Measurements from ENCODE around the gene OPN4. TPM values are rescaled to one million over a fixed set of nuclear protein-coding genes. Genes with fewer than 3 reads are reported as not detected.

Gene OPN4
- total and polyA plus RNA-seq, 9 of the 15 experiments (the other 6 are each of a cell fraction or from before 2014, with no cell fraction given), result not detected

- H3K27me3 ChIP-seq (ENCODE audit: control insufficient read depth in 2 of 2, insufficient read depth in 2 of 2, low read length in 2 of 2), result no peaks in the 10 kb centered on the region
- no peaks in the 10 kb centered on the region for H3K36me3 ChIP-seq (ENCODE audit: control insufficient read depth, insufficient read depth, low read length)
- ChIA-PET POLR2A (interaction anchor here (0.6 to 1.9 kb wide), 3 partner anchors 22 to 230 kb away, joined by 3 to 5 read pairs (median 3); no protein-coding TSS in a partner anchor), CTCF (ENCODE audit: low intra/inter-chr PET ratio) (interaction anchor here (0.7 to 2.9 kb wide), 3 partner anchors 155 to 188 kb away, joined by 3 to 20 read pairs (median 4); no protein-coding TSS in a partner anchor)
- peak overlapping the region; percentile 60 for H3K4me3 ChIP-seq
- H3K4me2 ChIP-seq (ENCODE audit: insufficient read depth, low read length), result peak overlapping the region; percentile 71
- FAIRE-seq (peak; percentile 73), ATAC-seq (peak; percentile 97), DNase-seq (ENCODE audit: extremely low read depth in 1 of 4, low spot score in 3 of 4) (peak; percentile 86 to 88 (median 86))
- intact Hi-C loops (cut with micrococcal nuclease), result loop anchor here (1.0 to 2.0 kb wide), 2 partner anchors 42 to 188 kb away; no protein-coding TSS in a partner anchor
- no peaks in the 10 kb centered on the region for H3K9me3 ChIP-seq (replicated peaks; ENCODE audit: control insufficient read depth, insufficient read depth, low read depth, low read length)
- H3K9ac ChIP-seq (ENCODE audit: insufficient read depth in 1 of 2, low read depth in 2 of 2, low read length in 2 of 2), result peak overlapping the region; percentile 85 to 90
- WGBS (ENCODE audit: insufficient coverage, low coverage, missing lambda C conversion rate), result 53% methylated on average over 4 of the region's 46 CpGs
- H3K4me1 ChIP-seq (replicated peaks in 1 of 2; ENCODE audit: control insufficient read depth in 2 of 2, insufficient read depth in 2 of 2, low read length in 2 of 2), result peaks cover 0 to 32% of the 10 kb centered on the region in 2 experiments; a peak in 4 of 5 replicates
- peak overlapping the region; percentile 90 for H3K27ac ChIP-seq (ENCODE audit: extremely low read depth, low read depth, low read length)
- peak overlapping the region; percentile 98 for H2AFZ ChIP-seq (ENCODE audit: low read depth, low read length)
- no peaks in the 10 kb centered on the region for H3K79me2 ChIP-seq (ENCODE audit: control insufficient read depth, insufficient read depth, low read length)
- in situ Hi-C loops (cut with MboI), result no loop called here
- BruUV-seq (replicated peaks), result no TSS peak
- H3K9me1 ChIP-seq (ENCODE audit: control insufficient read depth, insufficient read depth, low read length), result no peaks in the 10 kb centered on the region
- H4K20me1 ChIP-seq (replicated peaks; ENCODE audit: control insufficient read depth, insufficient read depth, low read length), result no peaks in the 10 kb centered on the region
- no peak for TF ChIP-seq SMARCA4 (IDR thresholded peaks at IDR 0.05)
- TF ChIP-seq ZNF134 (CRISPR knock-in tag; conservative IDR thresholded peaks at IDR 0.05), result no peak
- peak in 1 of 2 experiments; percentile 73 for TF ChIP-seq E2F6 (IDR thresholded peaks at IDR 0.05; ENCODE audit: borderline replicate concordance in 1 of 2, extremely low read depth in 1 of 2, insufficient read depth in 1 of 2, insufficient read length in 1 of 2, low read depth in 1 of 2, low read length in 1 of 2, poor library complexity in 1 of 2, severe bottlenecking in 1 of 2)
- TF ChIP-seq E2F5 (CRISPR knock-in tag; IDR thresholded peaks at IDR 0.05), result no peak
- TF ChIP-seq E2F4 (CRISPR knock-in tag; IDR thresholded peaks at IDR 0.05; ENCODE audit: low read depth), result no peak
- peak; percentile 36; the same call in 1 of the 2 replicates for TF ChIP-seq EP400 (IDR thresholded peaks at IDR 0.05)
- peak; percentile 86; the same call in 1 of the 2 replicates for TF ChIP-seq CXXC5 (CRISPR knock-in tag; IDR thresholded peaks at IDR 0.05)
- TF ChIP-seq TAF1 (IDR thresholded peaks at IDR 0.05; ENCODE audit: control insufficient read depth, extremely low read depth, insufficient read depth, low read length, severe bottlenecking), result peak; percentile 65
- 0 out of 2 replicates have a peak, but pooled peaks have one; percentile 34 for TF ChIP-seq BHLHE40 (IDR thresholded peaks at IDR 0.05; ENCODE audit: low read length)
- TF ChIP-seq ZNF12 (CRISPR knock-in tag; IDR thresholded peaks at IDR 0.05), result 0 out of 2 replicates have a peak, but pooled peaks have one; percentile 29
- peak; percentile 36 for TF ChIP-seq KDM5B (IDR thresholded peaks at IDR 0.05; ENCODE audit: insufficient replicate concordance, low read depth, low read length)
- TF ChIP-seq ZNF395 (CRISPR knock-in tag; IDR thresholded peaks at IDR 0.05), result 0 out of 2 replicates have a peak, but pooled peaks have one; percentile 9
- no peak for TF ChIP-seq HNRNPK (IDR thresholded peaks at IDR 0.05; ENCODE audit: low read depth, low read length, poor library complexity, severe bottlenecking)
- TF ChIP-seq FOXM1 (IDR thresholded peaks at IDR 0.05; ENCODE audit: low read depth), result no peak
- TF ChIP-seq FOXM1 (CRISPR knock-in tag; IDR thresholded peaks at IDR 0.05; ENCODE audit: low read depth), result no peak
- 0 out of 2 replicates have a peak, but pooled peaks have one; percentile 9 for TF ChIP-seq ZKSCAN1 (IDR thresholded peaks at IDR 0.05; ENCODE audit: low read depth, low read length)
Observed at GRCh38 chr10:86710987-86711512, 56.7 kb downstream of the OPN4 start.
